ENCODE data around the gene MAGI2. TPM values are rescaled to one million over a fixed set of nuclear protein-coding genes. Genes with fewer than 3 reads are reported as not detected.

The MAGI2 gene
- total RNA-seq, 1 donor from 2014 or later = 5.4 TPM

- DNase-seq (ENCODE audit: low read depth) (no peak), FAIRE-seq (no peak)
- Mint-ChIP-seq H3K27ac (ENCODE audit: unreplicated experiment) (no peak overlapping the region), H3K4me3 (ENCODE audit: unreplicated experiment) (no peak overlapping the region), H3K4me1 (ENCODE audit: low read depth, unreplicated experiment) (peaks cover 5% of the 10 kb centered on the region), H3K9me3 (ENCODE audit: unreplicated experiment) (no peaks in the 10 kb centered on the region), H3K27me3 (ENCODE audit: low read depth, unreplicated experiment) (no peaks in the 10 kb centered on the region), H3K36me3 (ENCODE audit: low read depth, unreplicated experiment) (no peaks in the 10 kb centered on the region)
- Histone ChIP-seq H3K4me1 (ENCODE audit: insufficient read depth, low read length) (peaks cover 5% of the 10 kb centered on the region), H3K4me2 (ENCODE audit: low read length) (no peak overlapping the region), H3K9ac (ENCODE audit: low read length) (no peak overlapping the region), H2AFZ (ENCODE audit: low read depth, low read length) (no peak overlapping the region), H3K27me3 (ENCODE audit: insufficient read depth, low read length) (no peaks in the 10 kb centered on the region), H3K9me3 (ENCODE audit: insufficient read depth, low read depth, low read length) (no peaks in the 10 kb centered on the region), H3K79me2 (ENCODE audit: insufficient read depth, low read length) (no peaks in the 10 kb centered on the region), H3K36me3 (ENCODE audit: insufficient read depth, low read length) (no peaks in the 10 kb centered on the region), H4K20me1 (ENCODE audit: insufficient read depth, low read length) (no peaks in the 10 kb centered on the region), H3K4me3 (ENCODE audit: insufficient read depth, low read depth, low read length) (no peak overlapping the region), H3K27ac (ENCODE audit: low read depth, low read length) (no peak overlapping the region)
- no peak for TF ChIP-seq EZH2 (IDR thresholded peaks at IDR 0.05; ENCODE audit: insufficient read depth, low read length)
- no peak for TF ChIP-seq CTCF (IDR thresholded peaks at IDR 0.05; ENCODE audit: insufficient read depth, low read depth, low read length)
Observed at GRCh38 chr7:79185605-79186004, 267.9 kb downstream of the MAGI2 start.

GRCh38 chr7:79182283-79182682, 271.2 kb downstream of the MAGI2 start:
- Histone ChIP-seq H3K4me2 (ENCODE audit: low read length) (peak overlapping the region; percentile 4), H3K9ac (ENCODE audit: low read length) (no peak overlapping the region), H3K36me3 (ENCODE audit: insufficient read depth, low read length) (no peaks in the 10 kb centered on the region), H4K20me1 (ENCODE audit: insufficient read depth, low read length) (no peaks in the 10 kb centered on the region), H3K9me3 (ENCODE audit: insufficient read depth, low read depth, low read length) (no peaks in the 10 kb centered on the region), H3K4me3 (ENCODE audit: insufficient read depth, low read depth, low read length) (no peak overlapping the region), H3K79me2 (ENCODE audit: insufficient read depth, low read length) (no peaks in the 10 kb centered on the region), H3K27me3 (ENCODE audit: insufficient read depth, low read length) (no peaks in the 10 kb centered on the region), H2AFZ (ENCODE audit: low read depth, low read length) (no peak overlapping the region), H3K4me1 (ENCODE audit: insufficient read depth, low read length) (peaks cover 5% of the 10 kb centered on the region), H3K27ac (ENCODE audit: low read depth, low read length) (no peak overlapping the region)
- FAIRE-seq (peak; percentile 37), DNase-seq (ENCODE audit: low read depth) (peak; percentile 89)
- Mint-ChIP-seq H3K4me1 (ENCODE audit: low read depth, unreplicated experiment) (peaks cover 5% of the 10 kb centered on the region), H3K36me3 (ENCODE audit: low read depth, unreplicated experiment) (no peaks in the 10 kb centered on the region), H3K27ac (ENCODE audit: unreplicated experiment) (no peak overlapping the region), H3K27me3 (ENCODE audit: low read depth, unreplicated experiment) (no peaks in the 10 kb centered on the region), H3K9me3 (ENCODE audit: unreplicated experiment) (peaks cover 6% of the 10 kb centered on the region), H3K4me3 (ENCODE audit: unreplicated experiment) (no peak overlapping the region)
- TF ChIP-seq EZH2 (IDR thresholded peaks at IDR 0.05; ENCODE audit: insufficient read depth, low read length) = no peak
- TF ChIP-seq CTCF (IDR thresholded peaks at IDR 0.05; ENCODE audit: insufficient read depth, low read depth, low read length) = no peak

- Histone ChIP-seq H3K4me3 (ENCODE audit: insufficient read depth, low read depth, low read length) (no peak overlapping the region), H3K9ac (ENCODE audit: low read length) (no peak overlapping the region), H3K79me2 (ENCODE audit: insufficient read depth, low read length) (no peaks in the 10 kb centered on the region), H2AFZ (ENCODE audit: low read depth, low read length) (no peak overlapping the region), H3K9me3 (ENCODE audit: insufficient read depth, low read depth, low read length) (no peaks in the 10 kb centered on the region), H3K27ac (ENCODE audit: low read depth, low read length) (no peak overlapping the region), H3K36me3 (ENCODE audit: insufficient read depth, low read length) (no peaks in the 10 kb centered on the region), H4K20me1 (ENCODE audit: insufficient read depth, low read length) (no peaks in the 10 kb centered on the region), H3K27me3 (ENCODE audit: insufficient read depth, low read length) (no peaks in the 10 kb centered on the region), H3K4me2 (ENCODE audit: low read length) (no peak overlapping the region), H3K4me1 (ENCODE audit: insufficient read depth, low read length) (peaks cover 5% of the 10 kb centered on the region)
- Mint-ChIP-seq H3K27ac (ENCODE audit: unreplicated experiment) (no peak overlapping the region), H3K27me3 (ENCODE audit: low read depth, unreplicated experiment) (no peaks in the 10 kb centered on the region), H3K4me3 (ENCODE audit: unreplicated experiment) (no peak overlapping the region), H3K36me3 (ENCODE audit: low read depth, unreplicated experiment) (no peaks in the 10 kb centered on the region), H3K4me1 (ENCODE audit: low read depth, unreplicated experiment) (peaks cover 5% of the 10 kb centered on the region), H3K9me3 (ENCODE audit: unreplicated experiment) (peaks cover 6% of the 10 kb centered on the region)
- FAIRE-seq (no peak), DNase-seq (ENCODE audit: low read depth) (no peak)
- no peak for TF ChIP-seq EZH2 (IDR thresholded peaks at IDR 0.05; ENCODE audit: insufficient read depth, low read length)
- no peak for TF ChIP-seq CTCF (IDR thresholded peaks at IDR 0.05; ENCODE audit: insufficient read depth, low read depth, low read length)
Observed at GRCh38 chr7:79180533-79180932, 272.9 kb downstream of the MAGI2 start.

All from astrocyte (in vitro differentiated cells and primary cell).